ENCODE data around the gene DUSP19.
A peak's percentile ranks its signal among the peaks of the same experiment; 100 is the strongest.

DUSP19 gene

DNA sequence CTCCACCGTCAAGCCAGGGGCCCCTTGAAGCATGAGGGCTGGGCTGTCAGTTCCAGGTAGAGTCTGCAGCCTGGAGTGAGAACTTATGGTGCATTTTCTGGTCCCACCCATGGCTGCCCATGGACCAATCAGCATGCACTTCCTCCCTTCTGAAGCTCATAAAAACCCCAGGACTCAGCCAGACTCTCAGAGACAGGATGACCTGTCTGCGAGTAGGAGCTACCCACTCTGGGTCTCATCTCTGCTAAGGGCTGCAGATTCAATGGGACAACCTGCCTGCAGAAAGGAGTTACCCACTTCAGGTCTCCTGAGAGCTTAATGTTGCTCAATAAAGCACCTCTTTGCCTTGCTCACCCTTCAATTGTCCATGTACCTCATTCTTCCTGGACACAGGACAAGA is 9.4 kb upstream of the DUSP19 start:
- DNase-seq, result no peak

DNA sequence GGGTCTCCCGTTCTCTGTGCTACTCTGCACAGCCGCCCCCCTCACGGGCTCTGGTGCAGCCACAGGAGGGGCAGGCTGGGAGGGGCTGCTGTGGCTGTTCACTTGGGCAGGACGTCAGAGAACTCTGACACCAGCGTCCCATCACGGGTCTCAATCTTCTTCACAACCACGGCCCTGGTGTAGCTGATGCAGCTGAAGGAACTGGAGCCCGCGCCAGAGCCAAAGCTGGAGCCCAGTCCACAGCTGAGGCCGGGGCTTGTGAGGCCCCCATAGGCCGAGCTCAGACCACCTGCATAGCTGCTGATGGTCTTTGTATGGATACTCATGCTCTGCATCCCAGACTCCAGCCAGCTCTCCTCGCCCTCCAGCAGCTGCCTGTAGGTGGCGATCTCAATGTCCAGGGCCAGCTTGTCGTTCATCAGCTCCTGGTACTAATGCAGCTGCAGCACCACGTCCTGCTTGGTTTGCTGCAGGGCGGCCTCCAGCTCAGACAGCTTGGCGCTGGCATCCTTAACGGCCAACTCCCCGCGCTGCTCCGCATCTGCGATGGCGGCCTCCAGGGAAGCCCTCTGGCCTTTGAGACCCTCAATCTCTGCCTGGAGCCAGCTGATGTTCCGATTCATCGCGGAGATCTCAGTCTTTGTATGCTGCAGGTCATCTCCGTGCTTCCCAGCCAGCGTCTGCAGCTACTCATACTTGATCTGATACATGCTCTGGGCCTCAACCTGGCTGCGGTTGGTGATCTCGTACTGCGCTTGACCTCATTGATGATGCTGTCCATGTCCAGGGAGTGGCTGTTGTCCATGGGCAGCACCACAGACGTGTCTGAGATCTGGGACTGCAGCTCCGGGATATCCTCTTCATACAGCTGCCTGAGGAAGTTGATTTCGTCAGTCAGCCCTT is 7.4 kb upstream of the DUSP19 start:
- DNase-seq, result peak; percentile 30

GRCh38 chr2:183072177-183072576 is 6.4 kb upstream of the DUSP19 start:
- DNase-seq, result no peak

DNA sequence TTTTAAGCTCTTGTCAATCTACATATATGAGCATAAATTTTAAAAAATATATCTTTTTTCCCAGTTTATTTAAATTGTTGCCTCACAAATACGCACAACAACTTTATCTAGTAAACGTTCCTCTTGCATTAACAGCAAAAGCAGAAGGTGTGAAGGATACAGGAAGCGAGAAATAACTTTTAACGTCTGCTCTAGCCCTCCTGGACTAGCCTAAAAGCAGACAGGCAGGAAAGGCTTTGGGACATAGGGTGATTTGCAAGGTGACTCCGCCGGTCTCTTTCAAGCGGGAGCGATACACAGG is 434 bp upstream of the DUSP19 start:
- no peak for DNase-seq

DNA sequence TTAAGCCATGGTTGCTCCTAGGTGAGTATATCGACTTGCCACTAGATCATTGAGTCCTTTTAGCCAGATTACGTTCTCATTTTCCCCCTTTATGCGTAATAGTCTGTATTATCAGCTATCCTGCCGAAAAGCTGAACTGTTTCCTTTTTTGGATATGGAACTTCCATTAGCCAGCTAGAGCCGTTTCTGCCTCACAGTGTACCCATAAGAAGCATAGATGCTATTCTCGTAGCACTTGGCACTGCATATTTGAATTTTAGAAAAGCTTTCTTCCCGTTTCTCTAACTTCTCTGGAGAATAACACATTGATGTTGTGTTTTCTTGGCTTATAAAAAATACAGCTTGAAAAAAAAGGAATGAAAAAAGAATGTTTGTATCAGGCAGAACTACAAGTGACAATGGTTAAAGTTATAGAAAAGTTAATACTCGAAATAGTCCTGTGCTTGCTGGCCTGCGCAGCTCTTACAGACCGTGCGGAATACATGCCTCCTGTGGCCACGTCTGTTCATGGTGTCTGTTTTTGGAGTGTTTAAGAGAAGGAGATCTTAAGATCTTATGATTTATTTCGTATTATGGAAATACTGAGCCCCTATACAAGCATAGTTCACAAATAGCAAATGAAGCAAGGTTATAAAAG is 710 bp downstream of the DUSP19 start:
- DNase-seq, result no peak

DNA sequence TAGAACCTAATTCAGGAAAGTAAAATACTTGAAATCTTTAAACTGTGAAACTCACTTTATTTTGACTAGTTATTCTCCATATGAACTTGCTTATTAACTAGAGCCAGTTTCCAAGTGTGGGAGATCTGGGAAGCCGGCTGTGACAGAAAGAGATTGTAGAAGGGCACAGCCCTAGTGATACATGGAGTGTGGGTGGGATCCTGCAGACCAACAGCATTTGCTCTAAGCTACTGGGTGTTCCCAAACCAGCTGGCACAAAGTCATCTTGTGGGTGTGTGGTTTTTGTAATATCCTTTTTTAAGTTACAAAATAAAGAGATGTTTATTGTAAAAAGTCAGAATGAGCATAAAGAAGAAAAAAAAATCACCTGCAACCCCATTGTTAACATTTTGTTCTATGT is 3.4 kb downstream of the DUSP19 start:
- no peak for DNase-seq

DNA sequence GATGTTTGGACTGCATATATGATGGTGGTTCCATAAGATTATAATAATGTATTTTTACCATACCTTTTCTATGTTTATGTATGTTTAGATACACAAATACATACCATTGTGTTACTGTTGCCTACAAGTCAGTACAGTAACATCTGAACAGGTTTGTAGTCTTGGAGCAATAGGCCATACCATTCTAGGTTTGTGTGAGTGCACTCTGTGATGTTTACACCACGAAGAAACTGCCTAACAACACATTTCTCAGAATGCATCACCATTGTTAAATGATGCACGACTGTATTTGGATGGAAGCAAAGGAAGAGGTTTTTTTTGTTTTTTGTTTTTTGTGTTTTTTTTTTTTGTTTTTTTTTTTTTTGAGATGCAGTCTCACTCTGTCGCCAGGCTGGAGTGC is 9.5 kb downstream of the DUSP19 start:
- no peak for DNase-seq

GRCh38 chr2:183089192-183089851 is 10.8 kb downstream of the DUSP19 start:
- no peak for DNase-seq

- no peak for DNase-seq
Measured at GRCh38 chr2:183091318-183091953, 12.9 kb downstream of the DUSP19 start.

DNA sequence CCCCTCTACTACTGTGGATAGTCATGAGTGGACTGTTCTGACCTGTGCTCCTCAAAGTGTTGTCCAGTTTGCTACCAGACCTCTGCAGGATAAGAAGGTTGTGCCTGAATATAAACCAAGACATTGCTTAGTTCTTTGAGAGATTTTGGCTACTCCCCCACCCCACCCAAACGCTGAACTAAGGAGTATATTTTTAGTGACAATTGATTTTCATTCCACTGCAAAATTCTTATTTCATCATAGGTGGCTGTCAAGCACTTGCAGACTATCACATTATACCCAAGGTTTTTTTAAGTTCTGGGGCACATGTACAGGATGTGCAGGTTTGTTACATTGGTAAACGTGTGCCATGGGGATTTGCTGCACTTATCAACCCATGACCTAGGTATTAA is 13.4 kb downstream of the DUSP19 start:
- DNase-seq, result no peak

- DNase-seq, result peak; percentile 54
Measured at GRCh38 chr2:183093857-183094657, 15.5 kb downstream of the DUSP19 start.

DNA sequence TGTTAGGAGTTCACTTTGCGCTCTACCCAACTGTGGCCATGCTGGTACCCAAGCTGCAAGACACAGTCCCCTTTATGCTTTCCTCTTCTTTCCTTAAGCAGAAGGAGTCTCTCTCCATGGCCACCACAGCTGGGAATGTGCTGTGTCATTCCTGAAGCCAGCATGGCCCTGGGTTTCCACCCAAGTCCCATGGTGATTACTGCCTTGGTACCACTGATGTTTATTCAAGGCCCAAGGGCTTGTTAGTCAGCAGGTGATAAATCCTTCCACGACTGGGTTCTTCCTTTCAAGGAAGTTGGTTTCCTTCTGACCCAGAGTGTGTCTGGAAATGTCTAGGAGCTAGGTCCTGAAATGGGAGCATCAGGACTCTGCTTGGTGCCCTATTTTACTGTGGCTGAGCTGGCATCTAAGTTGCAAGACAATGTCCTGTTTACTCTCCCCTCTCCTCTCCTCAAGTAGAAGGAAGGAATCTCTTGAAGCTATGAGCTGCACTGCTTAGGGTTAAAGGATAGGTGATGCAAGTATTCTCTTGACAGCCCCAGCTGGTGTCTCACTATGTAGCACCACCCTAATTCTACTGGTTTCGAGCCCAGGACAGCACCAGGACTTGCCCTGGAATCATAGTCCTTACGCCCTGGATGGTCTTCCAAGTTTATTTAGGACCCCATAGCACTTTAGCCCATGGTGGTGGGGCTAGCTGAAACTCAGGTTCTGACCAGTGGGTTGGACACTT is 27.0 kb downstream of the DUSP19 start:
- DNase-seq, result no peak

GRCh38 chr2:183112577-183112976 is 34.0 kb downstream of the DUSP19 start:
- no peak for DNase-seq

DNA sequence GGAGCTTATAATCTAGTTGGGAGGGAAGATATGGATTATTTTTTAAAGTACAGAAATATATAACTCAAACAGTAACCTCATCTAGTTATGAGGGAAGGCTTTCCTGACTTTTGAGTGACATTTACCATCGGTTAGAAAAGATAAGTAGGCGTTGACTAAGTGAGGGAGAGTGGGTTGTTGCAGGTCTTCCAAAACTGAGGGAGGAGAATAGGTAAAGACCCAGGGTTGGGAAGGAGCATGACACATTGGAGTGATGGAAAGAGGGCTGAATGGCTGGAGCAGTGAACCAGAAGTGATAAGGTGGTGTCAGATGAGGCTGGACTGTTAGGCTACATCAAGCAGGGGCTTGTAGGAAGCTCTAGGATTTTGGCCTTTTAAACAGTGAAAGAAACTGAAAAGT is 35.1 kb downstream of the DUSP19 start:
- DNase-seq, result no peak

- no peak for DNase-seq
Measured at GRCh38 chr2:183117226-183117625, 38.7 kb downstream of the DUSP19 start.

GRCh38 chr2:183123117-183123958 is 44.8 kb downstream of the DUSP19 start:
- DNase-seq, result peak; percentile 0

DNA sequence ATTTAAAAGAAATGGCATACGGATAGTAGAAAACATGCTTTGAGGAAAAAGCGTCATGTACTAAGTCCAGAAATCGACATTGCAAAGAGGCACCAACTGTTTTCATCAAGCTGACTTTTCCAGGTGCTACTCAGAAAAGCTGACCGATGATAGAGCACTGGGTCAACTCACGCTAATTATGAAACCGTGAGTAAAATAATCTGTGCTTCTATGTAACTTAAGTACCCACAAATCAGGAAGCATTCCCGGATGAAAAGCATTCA is 45.3 kb downstream of the DUSP19 start:
- DNase-seq, result no peak

- DNase-seq, result peak; percentile 91
Measured at GRCh38 chr2:183124222-183124956, 45.8 kb downstream of the DUSP19 start, which contains the start of gene NUP35. NUP35 (plus strand) TSS chr2:183124443; CDS start chr2:183124458, 15 bp downstream.

DNA sequence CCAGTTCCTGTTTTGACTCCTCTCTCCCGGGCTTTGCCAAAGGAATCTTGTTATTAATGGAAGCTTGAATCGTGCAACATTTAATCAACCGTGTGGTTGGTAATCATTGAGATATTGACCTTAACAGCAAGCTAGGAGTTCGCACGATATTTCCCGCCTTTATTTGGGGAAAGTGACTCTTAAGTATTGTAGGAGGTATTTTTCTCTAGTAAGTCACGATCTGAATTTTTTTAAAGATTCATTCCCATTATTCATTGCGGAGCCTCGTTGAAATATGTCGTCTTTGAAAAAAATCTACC is 46.4 kb downstream of the DUSP19 start:
- no peak for DNase-seq

- no peak for DNase-seq
Measured at GRCh38 chr2:183125659-183126341, 47.3 kb downstream of the DUSP19 start.

All from fibroblast of skin of right biceps (primary cell).